Left hindlimb (tissue), 1 donor: ENCODE results near the gene PAK2.
"Not testable (repeated sequence)": the region's sequence is repeated elsewhere in the genome, so short reads cannot be mapped to it uniquely, and the experiment has no call there.

Experiments
- DNase-seq: peaks from one replicate; pipeline ENCODE4 v3.0.0-alpha.2; 2018

Gene PAK2

DNA sequence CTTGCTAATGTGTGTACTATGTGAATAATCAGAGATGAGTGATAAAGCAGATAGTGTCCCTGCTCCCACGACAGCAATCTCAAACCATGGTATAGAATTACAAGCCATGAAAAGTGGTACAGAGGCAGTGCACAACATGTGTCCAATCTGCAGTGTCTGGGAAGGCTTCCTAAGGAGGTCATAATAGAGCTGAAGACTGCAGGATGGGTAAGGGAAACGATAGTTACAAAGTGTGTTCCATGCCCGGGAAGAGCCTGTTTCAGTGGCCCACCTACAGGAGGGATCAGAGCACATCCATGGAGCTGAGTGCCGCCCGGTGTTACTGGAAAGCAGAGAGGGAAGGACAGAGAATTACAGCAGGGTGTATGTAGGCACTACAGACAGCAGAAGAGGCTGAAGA is 48.9 kb downstream of the PAK2 start:
- no peak for DNase-seq

DNA sequence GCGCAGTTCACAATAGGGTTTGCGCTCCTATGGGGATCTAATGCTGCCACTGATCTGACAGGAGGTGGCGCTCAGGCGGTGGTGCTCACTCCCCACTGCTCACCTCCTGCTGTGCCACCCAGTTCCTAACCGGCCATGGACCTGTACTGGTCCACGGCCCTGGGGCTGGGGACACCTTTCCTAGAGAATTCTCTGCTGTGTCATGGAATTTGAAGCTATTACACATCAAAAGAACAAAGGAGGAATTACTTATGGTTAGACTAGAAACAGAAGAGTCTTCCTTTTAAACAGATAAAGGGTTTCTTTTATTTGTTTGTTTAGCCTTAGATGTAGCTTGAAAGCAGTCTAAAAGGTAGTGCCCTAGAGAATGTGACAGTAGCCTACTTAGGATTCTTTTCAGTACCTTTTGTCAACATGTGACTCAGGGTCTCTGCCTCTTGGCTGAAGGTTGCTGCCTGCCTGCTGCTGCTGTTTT is 50.3 kb downstream of the PAK2 start:
- DNase-seq, result no peak

DNA sequence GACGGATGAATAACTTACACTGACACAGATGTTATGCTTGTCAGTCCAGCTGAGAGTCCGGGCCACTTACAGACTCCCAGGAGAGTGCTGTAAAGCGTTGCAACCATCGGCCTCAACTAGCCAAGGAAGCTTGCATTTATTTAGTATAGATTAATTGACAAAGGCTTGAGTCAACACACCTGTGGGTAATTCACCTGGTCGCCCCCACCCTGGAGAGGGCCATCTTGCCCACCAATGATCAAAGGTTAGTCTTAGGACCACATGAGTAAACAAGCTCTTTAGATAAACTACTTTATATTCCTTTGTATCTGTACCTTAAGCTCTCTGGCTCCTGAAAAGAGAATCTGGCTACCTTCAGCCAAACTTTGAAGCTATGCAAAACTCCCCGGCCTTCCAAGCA is 51.0 kb downstream of the PAK2 start:
- no peak for DNase-seq

DNA sequence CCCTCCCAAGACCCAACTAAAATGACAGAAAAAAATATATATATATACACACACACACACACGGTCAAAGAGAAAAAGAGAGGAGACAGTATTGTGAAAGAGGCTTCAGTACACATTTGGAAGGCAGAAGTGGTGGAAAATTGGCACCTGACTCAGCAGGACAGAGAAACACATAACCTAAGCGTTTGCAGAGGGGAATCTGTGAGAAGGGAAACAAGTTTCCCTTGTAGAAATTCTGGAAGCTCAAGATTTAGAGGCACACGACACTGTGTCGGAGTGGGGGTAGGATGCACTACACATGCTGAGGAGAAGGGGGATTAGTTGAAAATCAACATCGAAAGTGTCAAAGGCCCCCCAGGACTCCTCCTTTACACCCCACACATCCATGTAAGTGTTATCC is 53.1 kb downstream of the PAK2 start:
- no peak for DNase-seq

DNA sequence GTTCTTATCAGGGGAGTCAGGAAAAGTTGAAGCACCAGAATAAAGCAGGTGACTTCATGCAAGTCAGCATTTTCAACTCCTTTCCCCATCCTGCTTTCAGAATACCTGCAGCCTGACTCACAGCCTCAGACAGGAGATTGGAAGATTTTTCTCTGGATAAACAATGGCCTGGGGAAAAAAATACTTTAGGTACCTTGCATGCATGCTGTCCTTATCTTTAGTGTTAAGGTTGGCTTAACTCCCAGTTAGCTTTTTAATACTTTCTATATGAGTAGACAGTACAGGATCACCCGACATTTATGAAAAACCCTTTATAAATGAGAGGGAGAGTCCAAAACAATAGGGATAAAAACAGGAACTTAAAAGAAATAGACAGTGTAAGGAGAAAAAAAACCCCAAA is 53.6 kb downstream of the PAK2 start:
- no peak for DNase-seq

DNA sequence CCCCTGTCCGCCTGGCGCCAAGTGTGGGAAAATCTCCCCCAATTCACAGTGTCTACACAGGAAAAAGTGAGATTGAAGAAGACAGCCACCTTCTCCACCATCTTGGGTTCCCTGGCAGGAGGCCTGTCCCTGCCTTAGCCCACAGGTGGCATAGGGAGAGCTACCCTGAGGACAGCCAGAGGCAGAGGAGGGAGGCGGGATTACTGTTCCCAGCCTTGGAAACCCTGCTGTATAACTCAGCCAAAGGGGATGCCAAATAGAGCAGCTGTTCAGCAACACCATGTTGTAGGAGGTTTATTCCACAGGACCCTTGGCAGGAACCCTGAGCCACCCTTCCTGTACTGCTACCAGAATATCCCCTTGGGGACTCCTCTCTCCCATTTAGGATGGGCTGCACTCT is 54.8 kb downstream of the PAK2 start:
- DNase-seq, result no peak

DNA sequence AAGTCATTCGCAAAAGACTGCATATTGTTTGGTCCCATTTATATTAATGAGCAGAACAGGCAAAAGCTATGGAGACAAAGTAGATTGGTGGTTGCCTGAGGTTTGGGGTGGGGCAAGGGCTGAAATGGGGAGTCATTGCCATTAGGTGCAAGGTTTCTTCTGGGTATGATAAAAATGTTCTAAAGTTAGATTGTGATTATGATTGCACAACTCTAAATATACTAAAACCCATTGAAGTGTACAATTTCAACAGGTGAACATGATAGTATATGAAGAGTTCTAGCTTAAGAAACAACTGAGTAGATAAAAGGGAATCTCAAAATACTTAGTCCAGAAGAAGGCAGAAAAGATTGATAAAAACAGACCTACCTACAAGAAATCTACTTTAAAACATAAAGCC is 56.7 kb downstream of the PAK2 start:
- no peak for DNase-seq

DNA sequence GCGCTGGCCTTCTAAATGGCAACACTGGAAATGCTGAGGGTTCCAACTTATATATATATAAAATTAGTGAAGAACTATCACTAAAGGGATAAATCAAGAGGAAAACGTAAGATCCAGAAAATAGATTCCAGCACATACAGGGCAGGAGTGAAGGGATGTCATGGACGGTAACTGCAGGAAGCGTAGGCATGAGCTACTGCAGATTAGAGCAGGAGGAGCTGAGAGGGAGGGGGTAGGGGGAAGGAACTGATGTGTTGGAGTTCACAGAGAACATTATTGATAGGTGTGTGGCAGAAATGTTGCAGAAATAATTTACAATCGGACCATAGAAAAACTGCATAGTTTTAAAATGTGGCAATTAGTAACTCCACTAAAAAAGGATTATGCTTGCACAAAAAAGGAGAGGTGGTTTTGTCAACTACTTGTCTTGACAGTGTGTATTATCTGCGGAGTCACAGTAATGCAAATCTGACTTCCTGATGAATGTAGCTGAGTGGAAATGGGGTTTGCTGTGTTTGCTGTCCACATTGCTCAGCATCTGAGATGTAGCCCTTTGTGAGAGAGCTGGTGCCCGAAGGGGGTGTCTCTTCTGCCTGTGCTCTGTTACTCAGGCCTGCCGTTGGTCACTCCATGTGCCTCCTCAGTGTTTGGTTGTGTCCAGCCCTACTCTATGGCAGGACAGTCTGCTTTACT is 61.2 kb downstream of the PAK2 start:
- no peak for DNase-seq

DNA sequence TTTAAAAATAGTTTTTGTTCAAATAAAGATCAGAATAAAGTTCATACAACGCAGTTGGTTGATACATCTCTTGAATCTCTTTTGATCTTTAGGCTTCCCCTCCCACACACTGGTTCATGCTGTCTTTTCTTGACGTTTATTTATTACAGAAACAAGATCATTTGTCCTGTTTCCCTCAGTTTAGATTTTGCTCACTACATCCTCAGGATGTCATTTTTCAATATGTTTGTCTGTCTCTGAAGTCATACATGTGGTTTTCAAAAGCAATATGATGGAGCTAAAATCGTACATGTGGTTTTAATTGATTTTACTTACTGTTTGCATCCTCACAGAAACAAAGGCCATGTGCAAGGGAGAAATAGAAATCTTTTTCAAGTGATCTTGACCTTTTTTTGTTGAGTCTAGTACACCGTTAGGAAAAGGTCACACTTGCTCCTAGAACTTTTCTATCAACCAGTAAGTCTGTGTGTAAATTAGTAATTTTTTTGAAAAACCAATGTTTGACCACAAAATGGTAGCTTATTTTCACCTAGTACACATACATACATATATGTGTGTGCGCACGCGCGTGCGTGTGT is 64.3 kb downstream of the PAK2 start:
- DNase-seq, result no peak

DNA sequence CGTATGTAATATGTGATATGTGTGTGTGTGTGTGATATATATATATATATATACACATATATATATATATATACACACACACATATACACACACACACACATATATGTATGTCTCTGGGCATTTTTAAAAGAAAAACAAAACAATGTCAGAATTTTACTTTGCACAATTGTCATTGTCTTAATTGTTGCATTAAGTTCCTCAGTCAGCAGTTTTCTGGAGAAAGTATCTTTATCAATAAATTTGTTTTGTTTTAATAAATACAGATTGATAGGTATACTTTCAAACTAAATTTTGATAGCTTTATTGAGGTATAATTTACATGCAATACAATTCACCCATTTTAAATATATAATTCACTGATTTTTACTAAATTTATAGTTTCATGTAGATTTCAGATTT is 65.1 kb downstream of the PAK2 start:
- no peak for DNase-seq

DNA sequence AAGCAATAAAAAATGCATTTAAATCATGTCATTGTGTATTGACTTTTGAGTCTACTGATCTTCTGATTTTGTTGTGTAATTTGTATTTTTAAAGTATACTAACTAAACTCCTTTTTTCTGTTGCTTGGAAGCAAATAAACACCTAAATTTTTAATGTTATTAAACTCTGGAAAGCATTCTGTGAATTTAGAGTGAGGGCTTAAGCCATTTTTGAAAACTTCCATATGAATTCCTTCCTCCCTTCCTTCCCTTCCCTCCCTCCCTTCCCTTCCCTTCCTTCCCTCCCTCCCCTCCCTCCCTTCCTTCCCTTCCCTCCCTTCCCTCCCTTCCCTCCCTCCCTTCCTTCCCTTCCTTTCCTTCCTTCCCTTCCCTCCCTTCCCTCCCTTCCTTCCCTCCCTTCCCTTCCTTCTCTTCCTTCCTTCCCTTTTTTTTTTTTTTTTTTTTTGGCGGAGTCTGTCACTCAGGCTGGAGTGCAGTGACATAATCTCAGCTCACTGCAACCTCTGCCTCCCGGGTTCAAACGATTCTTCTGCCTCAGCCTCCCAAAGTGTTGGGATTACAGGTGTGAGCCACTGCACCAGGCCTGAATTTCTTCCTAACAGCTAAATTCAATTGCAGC is 71.4 kb downstream of the PAK2 start:
- DNase-seq, result no peak

DNA sequence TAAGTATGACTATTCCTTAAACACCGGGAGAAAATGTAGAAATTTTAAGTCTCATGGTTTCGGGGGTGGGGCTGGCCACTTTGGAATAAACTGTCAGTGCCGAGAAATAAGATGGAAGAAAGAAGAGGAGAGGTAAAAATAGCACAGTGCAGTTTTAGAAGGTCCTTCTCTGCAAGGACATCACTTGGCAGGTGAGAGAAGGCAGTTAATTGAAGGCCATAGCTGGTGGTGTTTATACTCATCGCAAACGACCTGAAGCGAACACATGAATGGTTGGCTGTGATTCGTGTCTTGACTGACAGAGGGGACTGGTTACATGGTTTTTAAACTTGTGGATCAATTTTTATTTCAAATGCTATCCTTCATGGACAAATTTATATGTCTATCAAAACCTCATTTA is 73.2 kb downstream of the PAK2 start:
- no peak for DNase-seq

DNA sequence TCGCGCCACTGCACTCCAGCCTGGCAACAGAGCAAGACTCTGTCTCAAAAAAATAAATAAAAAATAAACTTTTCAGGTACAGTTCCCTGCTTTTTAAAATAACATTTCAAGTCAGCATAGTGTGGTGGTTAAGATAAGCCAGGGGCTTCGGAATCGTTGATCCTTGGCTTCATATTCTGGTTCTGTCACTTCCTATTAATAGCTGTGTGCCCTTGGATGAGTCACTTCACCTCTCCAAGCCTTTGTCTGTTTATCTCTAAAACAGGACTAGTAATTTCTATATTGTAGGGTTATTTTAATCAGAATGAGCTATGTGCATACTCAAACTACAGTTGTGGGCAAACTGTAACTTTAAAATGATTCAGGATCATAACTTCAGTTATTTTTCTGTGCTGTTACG is 74.2 kb downstream of the PAK2 start:
- no peak for DNase-seq

DNA sequence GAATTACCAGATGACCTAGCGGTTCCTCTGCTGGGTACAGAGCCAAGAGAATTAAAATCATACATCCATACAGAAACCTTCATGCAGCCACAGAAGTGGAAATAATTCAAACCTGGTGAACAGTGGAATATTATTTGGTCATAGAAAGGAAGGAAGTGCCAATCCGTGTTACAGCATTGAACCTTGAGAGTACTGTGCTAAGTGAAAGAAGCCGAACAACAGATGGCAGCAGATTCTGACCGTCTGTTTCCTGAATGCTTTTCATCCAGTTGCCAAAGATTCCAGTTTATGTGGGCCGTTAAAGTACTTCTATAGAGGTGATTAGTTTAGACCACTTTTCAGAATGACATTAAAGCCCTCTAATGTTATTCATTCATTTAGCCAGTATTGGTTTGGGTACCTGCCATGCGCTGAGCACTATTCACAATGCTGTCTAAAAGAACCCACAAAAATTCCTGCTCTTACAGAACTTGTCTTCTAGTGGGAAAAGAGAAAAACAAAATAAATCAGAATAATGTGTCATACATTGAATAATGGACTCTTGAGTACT is 82.2 kb downstream of the PAK2 start:
- DNase-seq, result no peak

DNA sequence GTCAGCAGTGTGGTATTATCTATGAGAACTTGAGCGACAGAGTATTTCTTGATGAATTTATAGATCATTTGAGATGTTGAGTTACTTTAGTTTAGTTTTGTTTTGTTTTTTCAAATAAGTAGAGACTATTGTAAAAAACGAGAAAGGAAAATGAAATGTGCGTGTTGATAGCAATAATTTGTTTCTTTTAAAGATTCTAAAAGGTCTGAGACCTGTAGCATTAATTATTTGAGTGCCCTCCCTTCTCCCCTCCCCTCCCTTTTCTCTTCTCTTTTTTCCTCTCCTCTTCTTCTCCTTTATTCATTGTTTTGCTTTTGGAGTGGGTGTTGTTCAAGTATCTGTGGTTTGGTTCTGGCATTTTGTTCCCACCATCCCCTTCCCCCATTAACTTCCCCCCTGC is 90.0 kb downstream of the PAK2 start:
- not testable (repeated sequence) for DNase-seq

DNA sequence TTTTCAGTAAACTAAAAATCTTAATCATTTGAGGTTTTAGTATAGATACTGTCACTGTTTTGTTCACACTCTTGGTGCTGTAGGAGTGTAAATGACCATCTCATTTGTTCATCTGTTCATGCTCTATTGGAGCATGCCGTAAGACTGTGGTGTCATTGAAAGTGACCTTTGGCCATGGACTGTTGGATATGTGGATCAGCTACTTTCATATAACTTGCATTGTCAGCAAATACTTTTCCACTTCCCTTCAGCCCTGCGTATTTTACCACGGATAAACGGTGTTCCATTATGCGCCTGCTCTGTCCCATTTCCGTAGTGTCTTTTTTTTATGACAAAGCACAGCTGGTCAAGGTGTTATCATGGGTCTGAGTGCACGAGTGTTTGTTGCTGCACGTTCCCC is 95.4 kb downstream of the PAK2 start:
- no peak for DNase-seq

DNA sequence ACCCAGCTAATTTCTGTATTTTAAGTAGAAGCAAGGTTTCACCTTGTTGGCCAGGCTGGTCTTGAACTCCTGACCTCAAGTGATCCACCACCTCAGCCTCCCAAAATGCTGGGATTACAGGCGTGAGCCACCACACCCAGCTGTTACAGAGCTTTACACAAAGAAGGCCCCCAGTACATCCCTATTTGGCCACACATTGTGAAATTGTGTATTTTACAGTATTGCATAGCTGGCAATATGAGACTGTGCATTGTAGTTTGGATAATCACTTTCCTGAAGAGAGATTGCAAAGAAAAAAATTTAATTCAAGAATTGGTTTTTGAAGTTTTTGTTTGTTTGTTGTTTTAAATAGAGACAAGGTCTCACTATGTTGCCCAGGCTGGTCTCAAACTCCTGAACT is 97.0 kb downstream of the PAK2 start:
- not testable (repeated sequence) for DNase-seq

DNA sequence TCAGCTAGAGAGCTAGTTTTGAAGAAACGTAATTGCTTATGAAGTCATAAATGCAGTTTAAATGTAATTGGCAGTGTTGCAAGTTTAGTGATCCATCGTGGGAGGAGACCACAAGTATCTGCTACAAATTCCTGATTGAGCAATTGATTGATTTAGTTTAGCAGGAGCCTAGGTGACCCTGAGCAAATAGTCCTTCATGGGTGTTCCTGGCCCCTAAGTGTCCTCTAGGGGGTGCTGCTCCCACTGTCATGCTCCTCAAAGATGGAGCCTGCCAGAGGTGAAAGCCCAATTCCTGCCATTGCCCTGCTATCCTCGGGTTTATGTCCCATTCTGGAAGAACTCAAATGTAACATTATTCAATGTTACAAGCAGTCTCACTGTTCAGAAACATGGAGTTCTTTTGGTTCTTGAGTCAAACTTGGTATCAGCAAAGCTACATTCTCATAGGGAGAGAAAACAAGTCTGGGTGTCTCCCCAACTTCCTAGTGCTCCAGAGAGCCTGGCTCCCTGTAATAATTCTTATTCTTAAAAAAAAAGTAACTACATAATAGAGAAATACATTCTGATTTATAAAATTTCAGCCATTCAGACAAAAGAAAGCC is 98.3 kb downstream of the PAK2 start:
- no peak for DNase-seq

DNA sequence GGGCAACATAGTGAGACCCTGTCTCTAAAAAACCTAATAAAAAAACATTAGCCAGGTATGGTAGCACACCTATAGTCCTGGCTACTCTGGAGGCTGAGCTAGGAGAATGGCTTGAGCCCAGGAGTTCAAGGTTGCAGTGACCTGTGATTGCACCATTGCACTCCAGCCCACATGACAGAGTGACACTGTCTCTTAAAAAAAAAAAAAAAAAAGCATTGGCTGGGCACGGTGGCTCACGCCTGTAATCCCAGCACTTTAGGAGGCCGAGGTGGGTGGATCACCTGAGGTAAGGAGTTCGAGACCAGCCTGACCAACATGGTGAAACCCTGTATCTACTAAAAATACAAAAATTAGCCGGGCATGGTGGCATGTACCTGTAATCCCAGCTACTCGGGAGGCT is 99.7 kb downstream of the PAK2 start:
- not testable (repeated sequence) for DNase-seq

DNA sequence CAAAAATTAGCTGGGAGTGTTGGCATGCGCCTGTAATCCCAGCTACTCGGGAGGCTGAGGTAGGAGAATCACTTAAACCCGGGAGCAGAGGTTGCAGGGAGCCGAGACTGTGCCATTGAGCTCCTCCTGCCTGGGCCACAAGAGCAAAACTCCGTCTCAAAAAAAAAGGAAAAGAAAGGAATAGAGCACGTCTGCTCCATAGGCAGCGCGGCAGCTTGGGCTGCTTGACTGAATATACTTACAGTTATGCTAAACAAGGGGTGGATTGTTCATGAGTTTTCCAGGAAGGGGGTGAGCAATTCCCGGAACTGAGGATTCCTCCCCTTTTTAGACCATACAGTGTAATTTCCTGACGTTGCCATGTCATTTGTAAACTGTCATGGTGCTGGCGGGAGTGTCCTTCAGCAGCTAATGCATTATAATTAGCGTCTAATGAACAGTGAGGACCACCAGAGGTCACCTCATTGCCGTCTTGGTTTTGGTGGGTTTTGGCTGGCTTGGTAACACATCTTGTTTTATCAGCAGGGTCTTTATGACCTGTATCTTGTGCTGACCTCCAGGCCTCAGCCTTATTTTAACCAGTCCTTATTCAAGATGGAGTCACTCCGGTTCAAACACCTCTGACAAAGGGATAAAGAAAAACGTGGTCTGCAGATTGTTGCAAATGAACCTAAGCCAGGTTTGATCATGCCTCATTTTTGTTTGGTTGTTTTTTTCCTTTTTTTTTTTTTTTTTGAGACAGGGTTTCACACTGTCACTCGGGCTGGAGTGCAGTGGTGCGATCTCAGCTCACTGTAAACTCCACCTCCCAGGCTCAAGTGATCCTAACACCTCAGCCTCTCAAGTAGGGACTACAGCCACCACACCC is 103.1 kb downstream of the PAK2 start:
- no peak for DNase-seq

DNA sequence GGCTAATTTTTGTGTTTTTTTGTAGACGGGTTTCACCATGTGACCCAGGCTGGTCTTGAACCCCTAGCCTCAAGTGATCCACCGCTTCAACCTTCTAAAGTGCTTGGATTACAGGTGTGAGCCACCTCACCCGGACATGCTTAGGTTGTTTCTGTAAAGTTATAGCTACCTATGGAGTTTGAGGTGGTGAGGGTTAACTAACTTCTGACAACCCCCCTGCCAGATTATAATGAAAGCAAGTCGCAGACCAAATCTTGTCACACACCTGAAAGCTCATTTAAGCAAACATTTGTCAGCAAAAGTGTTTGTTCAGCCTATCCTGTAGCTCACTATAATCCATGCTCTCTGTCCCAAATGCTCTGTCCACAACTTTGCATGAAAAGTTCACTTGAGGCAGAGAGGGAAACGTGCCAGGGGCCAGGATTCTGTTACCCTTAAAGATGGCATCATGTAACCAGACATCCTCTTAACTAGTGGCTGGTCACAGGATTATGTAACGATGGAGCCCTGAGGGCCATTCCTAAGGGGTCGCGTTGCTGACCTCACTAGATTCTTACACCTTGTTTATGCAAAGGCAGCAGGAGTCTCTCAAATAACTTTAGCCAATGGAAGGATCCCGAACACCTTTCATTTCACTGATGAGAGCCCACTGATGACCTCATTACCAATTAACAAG is 103.9 kb downstream of the PAK2 start:
- DNase-seq, result no peak
